Parathyroid adenoma (tissue), 2 donors: ENCODE measurements around the gene GSDME.

Source experiments
- H2AFZ ChIP-seq: fragments of 300-600 bp; sonication (generic); one replicate; pipeline ENCODE4 v1.7.0; 2017; ENCODE audit warnings: antibody characterized with exemption, mild to moderate bottlenecking
- H3K27ac ChIP-seq: fragments of 300-600 bp; sonication (generic); one replicate; pipeline ENCODE4 v1.7.0; 2017
- H3K27me3 ChIP-seq: fragments of 300-600 bp; sonication (generic); one replicate; pipeline ENCODE4 v1.7.0; 2017; ENCODE audit warnings: low read length; ENCODE audit not compliant: control insufficient read depth, insufficient read depth
- H3K36me3 ChIP-seq: fragments of 300-600 bp; sonication (generic); one replicate; pipeline ENCODE4 v1.7.0; 2017; ENCODE audit warnings: low read length; ENCODE audit not compliant: control insufficient read depth, insufficient read depth
- H3K4me1 ChIP-seq: fragments of 300-600 bp; sonication (generic); one replicate; pipeline ENCODE4 v1.7.0; 2017; ENCODE audit warnings: control low read depth
- H3K4me2 ChIP-seq: fragments of 300-600 bp; sonication (generic); one replicate; pipeline ENCODE4 v1.7.0; 2017; ENCODE audit warnings: low read length
- H3K4me3 ChIP-seq: fragments of 300-600 bp; sonication (generic); one replicate; pipeline ENCODE4 v1.7.0; 2017; ENCODE audit warnings: low read depth, low read length
- H3K79me2 ChIP-seq: fragments of 300-600 bp; sonication (generic); one replicate; pipeline ENCODE4 v1.7.0; 2017; ENCODE audit warnings: control low read depth
- H3K9ac ChIP-seq: fragments of 300-600 bp; sonication (generic); one replicate; pipeline ENCODE4 v1.7.0; 2017; ENCODE audit warnings: mild to moderate bottlenecking
- H3K9me3 ChIP-seq: fragments of 300-600 bp; sonication (generic); one replicate; pipeline ENCODE4 v1.7.0; 2017; ENCODE audit warnings: low read length; ENCODE audit not compliant: control insufficient read depth
- TF ChIP-seq, protein P1 (sequence below): fragments of 300-600 bp; sonication (generic); IDR thresholded peaks from one replicate; pipeline ENCODE4 v1.7.0; 2017; ENCODE audit warnings: antibody characterized with exemption, mild to moderate bottlenecking
- donor health status: primary hyperparathyroidism.

Gene GSDME

DNA sequence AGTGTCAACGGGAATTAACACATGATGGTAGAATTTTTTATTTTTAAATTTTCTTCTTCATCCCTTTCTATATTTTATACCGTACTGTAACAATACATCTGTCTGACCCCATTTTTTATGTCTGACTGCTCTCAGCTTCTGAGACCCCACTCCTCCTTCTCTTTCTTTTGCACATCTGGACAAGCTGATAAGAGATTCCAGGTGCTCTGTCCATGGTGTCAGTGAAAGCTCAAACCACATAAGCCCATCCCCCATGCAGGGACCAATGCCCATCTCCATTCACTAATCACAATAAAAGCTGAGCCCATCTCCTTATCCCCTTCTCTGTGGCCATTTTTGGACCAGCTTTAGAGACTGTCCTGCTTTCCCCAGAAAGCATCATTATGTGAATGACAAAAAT, 8.7 kb downstream of the GSDME start:
- no peaks in the 10 kb centered on the region for H3K9me3 ChIP-seq
- no peak overlapping the region for H3K4me3 ChIP-seq
- H3K27me3 ChIP-seq: no peaks in the 10 kb centered on the region
- no peak overlapping the region for H3K9ac ChIP-seq
- H3K79me2 ChIP-seq: peaks cover 4% of the 10 kb centered on the region
- no peaks in the 10 kb centered on the region for H3K4me1 ChIP-seq
- no peak overlapping the region for H3K27ac ChIP-seq
- no peak overlapping the region for H2AFZ ChIP-seq
- TF ChIP-seq, protein P1, sequence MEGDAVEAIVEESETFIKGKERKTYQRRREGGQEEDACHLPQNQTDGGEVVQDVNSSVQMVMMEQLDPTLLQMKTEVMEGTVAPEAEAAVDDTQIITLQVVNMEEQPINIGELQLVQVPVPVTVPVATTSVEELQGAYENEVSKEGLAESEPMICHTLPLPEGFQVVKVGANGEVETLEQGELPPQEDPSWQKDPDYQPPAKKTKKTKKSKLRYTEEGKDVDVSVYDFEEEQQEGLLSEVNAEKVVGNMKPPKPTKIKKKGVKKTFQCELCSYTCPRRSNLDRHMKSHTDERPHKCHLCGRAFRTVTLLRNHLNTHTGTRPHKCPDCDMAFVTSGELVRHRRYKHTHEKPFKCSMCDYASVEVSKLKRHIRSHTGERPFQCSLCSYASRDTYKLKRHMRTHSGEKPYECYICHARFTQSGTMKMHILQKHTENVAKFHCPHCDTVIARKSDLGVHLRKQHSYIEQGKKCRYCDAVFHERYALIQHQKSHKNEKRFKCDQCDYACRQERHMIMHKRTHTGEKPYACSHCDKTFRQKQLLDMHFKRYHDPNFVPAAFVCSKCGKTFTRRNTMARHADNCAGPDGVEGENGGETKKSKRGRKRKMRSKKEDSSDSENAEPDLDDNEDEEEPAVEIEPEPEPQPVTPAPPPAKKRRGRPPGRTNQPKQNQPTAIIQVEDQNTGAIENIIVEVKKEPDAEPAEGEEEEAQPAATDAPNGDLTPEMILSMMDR: no peak
- H3K36me3 ChIP-seq: no peaks in the 10 kb centered on the region
- H3K4me2 ChIP-seq: no peak overlapping the region

DNA sequence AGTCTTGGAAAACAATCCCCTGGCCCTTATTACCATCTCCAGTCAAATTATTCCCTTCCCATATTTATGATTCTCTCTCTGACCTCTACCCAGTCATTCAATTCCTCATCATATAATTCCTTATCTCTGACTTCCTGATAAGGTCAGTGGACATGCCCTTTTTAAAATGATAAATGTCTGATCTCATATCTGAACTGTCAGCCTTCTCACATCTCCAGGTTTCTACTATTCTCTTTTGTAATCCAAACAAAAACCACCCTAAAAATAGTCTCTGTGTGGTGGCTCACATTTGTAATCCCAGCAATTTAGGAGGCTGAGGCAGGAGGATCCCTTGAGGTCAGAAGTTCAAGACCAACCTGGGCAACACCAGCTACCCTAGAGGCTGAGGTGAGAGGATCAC, 11.9 kb downstream of the GSDME start:
- no peaks in the 10 kb centered on the region for H3K9me3 ChIP-seq
- no peak overlapping the region for H3K4me2 ChIP-seq
- no peak overlapping the region for H2AFZ ChIP-seq
- TF ChIP-seq, protein P1: no peak
- H3K9ac ChIP-seq: no peak overlapping the region
- no peak overlapping the region for H3K27ac ChIP-seq
- peaks cover 4% of the 10 kb centered on the region for H3K79me2 ChIP-seq
- H3K4me1 ChIP-seq: no peaks in the 10 kb centered on the region
- H3K27me3 ChIP-seq: no peaks in the 10 kb centered on the region
- H3K4me3 ChIP-seq: no peak overlapping the region
- no peaks in the 10 kb centered on the region for H3K36me3 ChIP-seq

DNA sequence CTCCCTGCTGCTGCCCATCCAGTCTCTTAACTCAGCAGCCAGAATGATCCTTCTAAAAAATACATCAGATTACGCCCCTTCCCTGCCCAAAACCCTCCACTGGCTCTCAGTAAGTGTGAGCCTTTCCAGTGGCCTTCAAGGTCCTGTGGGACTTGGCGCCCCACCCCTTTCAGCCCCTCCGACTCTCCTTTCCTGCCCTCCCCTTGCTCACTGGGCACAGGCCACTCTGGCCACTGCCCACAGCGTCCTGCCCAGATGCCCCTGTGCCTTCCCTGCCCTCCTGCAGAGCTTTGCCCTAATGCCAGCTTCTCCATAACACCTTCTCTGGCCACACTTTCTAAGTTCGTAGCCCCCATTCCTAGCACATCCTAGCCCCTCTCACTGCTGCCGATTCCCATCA, 13.8 kb downstream of the GSDME start:
- H3K27ac ChIP-seq: no peak overlapping the region

DNA sequence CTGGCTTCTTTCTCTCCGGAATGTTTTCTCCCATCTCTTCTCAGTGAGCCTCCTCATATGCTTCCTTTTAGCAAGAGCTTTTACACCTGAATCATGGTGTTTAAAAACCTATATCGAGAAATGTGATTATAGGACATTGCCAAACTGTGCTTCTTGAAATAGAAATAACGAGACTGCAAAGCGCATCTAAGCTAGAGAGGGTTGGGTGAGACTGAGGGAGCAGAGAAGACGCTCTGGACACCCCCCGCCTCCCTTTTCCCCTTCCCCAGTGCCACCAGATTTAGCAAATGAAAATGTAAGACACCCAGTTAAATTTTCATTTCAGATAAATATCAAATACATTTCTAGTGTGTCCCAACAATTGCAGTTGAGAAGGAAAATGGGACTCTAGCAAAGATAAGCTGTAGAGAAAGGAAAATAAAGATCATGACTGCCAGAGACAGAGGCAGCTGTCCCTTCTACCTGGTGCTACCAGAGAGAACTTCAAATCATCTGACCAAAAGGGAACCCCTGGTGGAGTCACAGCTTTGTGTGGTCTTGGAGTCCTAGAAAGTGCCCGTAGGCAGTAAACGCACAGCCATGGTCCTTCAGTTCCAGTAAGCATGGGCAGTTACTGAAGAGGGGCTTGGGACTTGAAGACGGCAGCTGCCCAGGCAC, 14.6 kb downstream of the GSDME start:
- Histone ChIP-seq H3K4me3 (no peak overlapping the region), H3K36me3 (no peaks in the 10 kb centered on the region), H3K9ac (no peak overlapping the region), H3K79me2 (no peaks in the 10 kb centered on the region), H3K27ac (no peak overlapping the region), H3K9me3 (no peaks in the 10 kb centered on the region), H2AFZ (no peak overlapping the region), H3K4me2 (no peak overlapping the region), H3K4me1 (no peaks in the 10 kb centered on the region), H3K27me3 (no peaks in the 10 kb centered on the region)
- TF ChIP-seq, protein P1: no peak

More for the DNA sequence above, 13.8 kb downstream of the GSDME start:
- Histone ChIP-seq H3K9me3 (no peaks in the 10 kb centered on the region), H3K9ac (no peak overlapping the region), H3K4me1 (no peaks in the 10 kb centered on the region), H3K36me3 (no peaks in the 10 kb centered on the region), H3K79me2 (no peaks in the 10 kb centered on the region), H2AFZ (no peak overlapping the region), H3K4me3 (no peak overlapping the region), H3K27me3 (no peaks in the 10 kb centered on the region), H3K4me2 (no peak overlapping the region)
- TF ChIP-seq, protein P1: no peak
